ENCODE data around the gene EFCAB8. TPM values are rescaled to one million over a fixed set of nuclear protein-coding genes. Genes with fewer than 3 reads are reported as not detected.

EFCAB8 gene
- total RNA-seq, 1 experiment from 2014 or later, result not detected

DNA sequence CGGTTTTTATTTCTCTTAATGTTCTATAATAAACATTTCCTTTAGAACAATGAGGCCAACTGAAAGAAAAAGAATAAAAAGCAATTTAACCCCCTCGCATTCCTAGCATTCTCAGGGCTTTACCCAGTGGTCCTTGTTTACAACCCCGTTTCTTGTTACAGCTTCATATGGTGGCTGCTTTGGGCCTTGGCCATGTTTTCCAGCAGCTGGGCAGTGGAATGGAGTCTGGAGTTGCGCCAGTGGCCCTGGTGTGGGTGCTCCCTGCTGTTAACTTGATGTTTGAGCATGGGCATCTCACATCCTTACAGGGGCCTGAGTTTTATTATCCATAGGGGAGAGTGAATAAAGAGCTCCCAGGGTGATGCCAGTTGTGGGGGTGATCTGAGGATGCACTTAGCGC is 18.8 kb downstream of the EFCAB8 start:
- no peaks in the 10 kb centered on the region for H3K4me1 Mint-ChIP-seq (ENCODE audit: insufficient read depth, unreplicated experiment)
- no peaks in the 10 kb centered on the region for H3K27me3 Mint-ChIP-seq (ENCODE audit: insufficient read depth, unreplicated experiment)
- H3K36me3 Mint-ChIP-seq (ENCODE audit: insufficient read depth, unreplicated experiment), result no peaks in the 10 kb centered on the region
- no peak overlapping the region for H3K4me3 Mint-ChIP-seq (ENCODE audit: unreplicated experiment)
- TF ChIP-seq CTCF (IDR thresholded peaks at IDR 0.05; ENCODE audit: unreplicated experiment), result no peak
- H3K9me3 Mint-ChIP-seq (ENCODE audit: unreplicated experiment), result no peaks in the 10 kb centered on the region
- H3K27ac Mint-ChIP-seq (ENCODE audit: low read depth, unreplicated experiment), result no peak overlapping the region
- POLR2A ChIA-PET, result no interaction called here
- intact Hi-C loops (cut with micrococcal nuclease), result no loop called here
- no peak for DNase-seq (ENCODE audit: unreplicated experiment)
- no TSS peak for BruUV-seq (replicated peaks)
- CTCF ChIA-PET, result interaction anchor here (0.6 to 2.0 kb wide), 5 partner anchors 19 to 624 kb away, joined by 3 to 5 read pairs (median 3); no protein-coding TSS in a partner anchor

GRCh38 chr20:32878820-32879219 is 20.1 kb downstream of the EFCAB8 start:
- H3K4me3 Mint-ChIP-seq (ENCODE audit: unreplicated experiment), result no peak overlapping the region
- no peaks in the 10 kb centered on the region for H3K36me3 Mint-ChIP-seq (ENCODE audit: insufficient read depth, unreplicated experiment)
- intact Hi-C loops (cut with micrococcal nuclease), result no loop called here
- no peak for TF ChIP-seq CTCF (IDR thresholded peaks at IDR 0.05; ENCODE audit: unreplicated experiment)
- H3K9me3 Mint-ChIP-seq (ENCODE audit: unreplicated experiment), result no peaks in the 10 kb centered on the region
- ChIA-PET POLR2A (no interaction called here), CTCF (no interaction called here)
- H3K27me3 Mint-ChIP-seq (ENCODE audit: insufficient read depth, unreplicated experiment), result no peaks in the 10 kb centered on the region
- no peaks in the 10 kb centered on the region for H3K4me1 Mint-ChIP-seq (ENCODE audit: insufficient read depth, unreplicated experiment)
- no peak overlapping the region for H3K27ac Mint-ChIP-seq (ENCODE audit: low read depth, unreplicated experiment)
- no peak for DNase-seq (ENCODE audit: unreplicated experiment)
- no TSS peak for BruUV-seq (replicated peaks)

DNA sequence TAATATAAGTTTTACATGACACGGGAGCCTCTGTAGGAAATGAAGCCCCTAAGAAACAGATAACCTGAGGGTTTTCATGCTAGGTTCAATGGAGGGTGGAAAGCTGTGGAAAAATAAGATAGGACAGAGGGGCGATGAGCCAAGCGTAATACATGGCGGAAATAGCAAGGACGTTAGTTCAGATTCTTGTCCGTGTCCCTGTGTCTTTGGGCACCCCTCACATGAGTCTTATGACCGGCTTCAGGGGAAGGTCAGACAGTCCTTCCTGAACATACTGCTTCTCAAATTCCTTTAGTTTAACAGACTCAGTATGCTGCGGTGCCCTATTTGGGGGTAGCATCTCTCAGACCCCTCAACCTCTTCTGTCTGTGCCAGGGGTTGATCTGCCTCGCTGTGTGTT is 20.8 kb downstream of the EFCAB8 start:
- no peaks in the 10 kb centered on the region for H3K36me3 Mint-ChIP-seq (ENCODE audit: insufficient read depth, unreplicated experiment)
- H3K4me1 Mint-ChIP-seq (ENCODE audit: insufficient read depth, unreplicated experiment), result no peaks in the 10 kb centered on the region
- TF ChIP-seq CTCF (IDR thresholded peaks at IDR 0.05; ENCODE audit: unreplicated experiment), result no peak
- ChIA-PET CTCF (no interaction called here), POLR2A (no interaction called here)
- H3K9me3 Mint-ChIP-seq (ENCODE audit: unreplicated experiment), result no peaks in the 10 kb centered on the region
- H3K27ac Mint-ChIP-seq (ENCODE audit: low read depth, unreplicated experiment), result no peak overlapping the region
- H3K27me3 Mint-ChIP-seq (ENCODE audit: insufficient read depth, unreplicated experiment), result no peaks in the 10 kb centered on the region
- H3K4me3 Mint-ChIP-seq (ENCODE audit: unreplicated experiment), result no peak overlapping the region
- BruUV-seq (replicated peaks), result no TSS peak
- intact Hi-C loops (cut with micrococcal nuclease), result no loop called here
- DNase-seq (ENCODE audit: unreplicated experiment), result no peak

DNA sequence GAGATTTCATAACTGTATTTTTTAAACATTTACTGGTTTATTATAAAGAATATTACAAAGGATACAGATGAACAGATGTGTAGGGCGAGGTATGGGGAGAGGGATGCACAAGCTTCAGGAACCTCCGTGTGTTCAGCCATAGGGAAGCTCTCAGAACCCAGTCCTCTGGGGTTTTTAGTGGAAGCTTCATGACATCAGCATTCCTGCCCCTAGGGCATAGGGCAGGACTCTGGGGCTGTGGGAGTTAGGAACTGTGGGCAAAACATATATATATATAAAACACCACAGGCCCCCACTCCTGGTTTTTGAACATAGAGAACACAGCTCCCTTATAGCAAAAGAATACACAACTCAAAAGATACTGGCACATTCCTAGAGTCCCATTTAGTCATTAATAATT is 21.9 kb downstream of the EFCAB8 start:
- H3K4me3 Mint-ChIP-seq (ENCODE audit: unreplicated experiment), result no peak overlapping the region
- CTCF ChIA-PET, result interaction anchor here (0.6 to 1.8 kb wide), 4 partner anchors 20 to 206 kb away, joined by 3 to 11 read pairs (median 5); partner anchors contain the start of gene C20orf203
- H3K9me3 Mint-ChIP-seq (ENCODE audit: unreplicated experiment), result no peaks in the 10 kb centered on the region

More for the DNA sequence above, 21.9 kb downstream of the EFCAB8 start:
- POLR2A ChIA-PET, result no interaction called here
- no peak for TF ChIP-seq CTCF (IDR thresholded peaks at IDR 0.05; ENCODE audit: unreplicated experiment)
- H3K27ac Mint-ChIP-seq (ENCODE audit: low read depth, unreplicated experiment), result no peak overlapping the region
- H3K4me1 Mint-ChIP-seq (ENCODE audit: insufficient read depth, unreplicated experiment), result no peaks in the 10 kb centered on the region
- BruUV-seq (replicated peaks), result no TSS peak
- intact Hi-C loops (cut with micrococcal nuclease), result no loop called here
- no peaks in the 10 kb centered on the region for H3K36me3 Mint-ChIP-seq (ENCODE audit: insufficient read depth, unreplicated experiment)
- no peaks in the 10 kb centered on the region for H3K27me3 Mint-ChIP-seq (ENCODE audit: insufficient read depth, unreplicated experiment)
- DNase-seq (ENCODE audit: unreplicated experiment), result no peak
